K562 (cell line): ENCODE data around the gene TCF3. TPM values are rescaled to one million over a fixed set of nuclear protein-coding genes. Genes with fewer than 3 reads are reported as not detected.

Source experiments
- ATAC-seq: fragments of 200-7000 bp; cut with Tn5 transposase; 3 replicates; pipeline ENCODE4 v1.9.1; 2020; ENCODE audit warnings: moderate library complexity
- BruUV-seq: library from RNA; stranded (reverse); fragments of 400-500 nt; replicated peaks from 2 replicates; lab custom pipeline; 2021; lab: Mats Ljungman, UMichigan
- CTCF ChIA-PET: fragments of 300-600 bp; formaldehyde crosslinking; extraction: SDS; loops from one replicate; lab custom pipeline; 2021; ENCODE audit warnings: low intra/inter-chr PET ratio; lab: Yijun Ruan, JAX
- POLR2A ChIA-PET: fragments of 300-600, 350-650 bp; sonication (Branson Sonifier 250); formaldehyde crosslinking; extraction: SDS; loops from one replicate; lab custom pipeline; 2021; ENCODE audit warnings: antibody characterized with exemption, inconsistent platforms; lab: Yijun Ruan, JAX
- DNase-seq, 4 experiments: peaks; one replicate each; pipeline versions ENCODE4 v3.0.0 to v3.0.0-alpha.2; 2011 to 2018; ENCODE audit warnings: low spot score in 3 of 4, mixed read lengths in 3 of 4; ENCODE audit errors: extremely low read depth in 1 of 4
- FAIRE-seq: peaks from 2 replicates; lab custom pipeline; 2011; peaks lifted over from hg19 to GRCh38; lab: Jason Lieb, UNC
- H2AFZ ChIP-seq: 2 replicates; pipeline ENCODE4 v1.6.0; 2011; ENCODE audit warnings: low read depth, low read length, control low read depth, inconsistent platforms
- H3K27ac ChIP-seq: fragments of 200-600 bp; 3 replicates; pipeline ENCODE4 v1.8.0; 2011; ENCODE audit warnings: low read depth, mild to moderate bottlenecking, control low read depth, inconsistent platforms, low read length, moderate library complexity, mixed read lengths; ENCODE audit errors: extremely low read depth
- H3K27me3 ChIP-seq, 2 experiments: fragments of 300-600 bp in 1 of 2; 2 replicates in 1 of 2; 3 replicates in 1 of 2; pipeline versions ENCODE4 v1.6.0 to v1.8.0; 2011; ENCODE audit warnings: inconsistent platforms in 2 of 2, low read length in 2 of 2, mild to moderate bottlenecking in 1 of 2, mixed read lengths in 1 of 2, moderate library complexity in 1 of 2; ENCODE audit not compliant: control insufficient read depth in 2 of 2, insufficient read depth in 2 of 2
- H3K36me3 ChIP-seq: fragments of 300-600 bp; 3 replicates; pipeline ENCODE4 v1.8.0; 2011; ENCODE audit warnings: mild to moderate bottlenecking, low read length, inconsistent platforms; ENCODE audit not compliant: control insufficient read depth, insufficient read depth
- H3K4me1 ChIP-seq, 2 experiments: fragments of 200-600 bp in 1 of 2; replicated peaks in 1 of 2; 2 replicates in 1 of 2; 3 replicates in 1 of 2; pipeline versions ENCODE4 v1.5.1 to v1.8.0; 2011; ENCODE audit warnings: inconsistent platforms in 2 of 2, low read length in 2 of 2, mild to moderate bottlenecking in 1 of 2, mixed read lengths in 1 of 2, moderate library complexity in 1 of 2; ENCODE audit not compliant: control insufficient read depth in 2 of 2, insufficient read depth in 2 of 2
- H3K4me2 ChIP-seq: 2 replicates; pipeline ENCODE4 v1.6.1; 2011; ENCODE audit warnings: low read length, control low read depth, inconsistent platforms, mixed read lengths; ENCODE audit not compliant: insufficient read depth
- H3K4me3 ChIP-seq: fragments of 200-600 bp; sonication (generic), shearing (Covaris generic); 2 replicates; pipeline ENCODE4 v1.5.1; 2016; ENCODE audit warnings: control low read depth, inconsistent platforms
- H3K79me2 ChIP-seq: fragments of 200-600 bp; 3 replicates; pipeline ENCODE4 v1.8.0; 2011; ENCODE audit warnings: low read length, inconsistent platforms; ENCODE audit not compliant: control insufficient read depth, insufficient read depth
- H3K9ac ChIP-seq, 2 experiments: 2 replicates each; pipeline versions ENCODE4 v1.6.0 to v1.6.1; 2011; ENCODE audit warnings: low read depth in 2 of 2, low read length in 2 of 2, control low read depth in 1 of 2, inconsistent platforms in 1 of 2, mild to moderate bottlenecking in 1 of 2, mixed read lengths in 1 of 2; ENCODE audit not compliant: insufficient read depth in 1 of 2
- H3K9me1 ChIP-seq: one replicate; pipeline ENCODE4 v1.6.0; 2011; ENCODE audit warnings: inconsistent platforms, mild to moderate bottlenecking, low read length, moderate library complexity; ENCODE audit not compliant: control insufficient read depth, insufficient read depth
- H3K9me3 ChIP-seq: replicated peaks from 2 replicates; pipeline ENCODE4 v1.5.1; 2011; ENCODE audit warnings: low read depth, low read length, inconsistent platforms; ENCODE audit not compliant: control insufficient read depth, insufficient read depth
- H4K20me1 ChIP-seq: replicated peaks from 2 replicates; pipeline ENCODE4 v1.6.1; 2011; ENCODE audit warnings: low read length, inconsistent platforms, mixed read lengths; ENCODE audit not compliant: control insufficient read depth, insufficient read depth
- ATF2 ChIP-seq: sonication (generic); formaldehyde crosslinking; IDR thresholded peaks from 2 replicates; pipeline ENCODE4 v1.8.1; 2022; ENCODE audit warnings: missing genetic modification reagents
- CHAMP1 ChIP-seq: fragments of 450-650 bp; IDR thresholded peaks from 2 replicates; pipeline ENCODE4 v1.6.1; 2016; ENCODE audit warnings: mild to moderate bottlenecking
- CLOCK ChIP-seq: fragments of 250-450 bp; sonication (Bioruptor Pico); IDR thresholded peaks from 2 replicates; pipeline ENCODE4 v1.4.0; 2020; ENCODE audit warnings: mild to moderate bottlenecking, moderate library complexity, borderline replicate concordance
- FOXO4 ChIP-seq: fragments of 450-650 bp; formaldehyde crosslinking; IDR thresholded peaks from 2 replicates; pipeline ENCODE4 v1.4.0; 2020; ENCODE audit warnings: mild to moderate bottlenecking, moderate library complexity
- HMGXB4 ChIP-seq: sonication (generic); formaldehyde crosslinking; IDR thresholded peaks from 2 replicates; pipeline ENCODE4 v1.8.1; 2023; ENCODE audit warnings: mild to moderate bottlenecking, missing genetic modification reagents
- KDM5B ChIP-seq: fragments of 200-600 bp; sonication (generic); IDR thresholded peaks from 2 replicates; pipeline ENCODE4 v1.6.1; 2012; ENCODE audit warnings: low read depth, mild to moderate bottlenecking, moderate library complexity, low read length, control low read depth, inconsistent platforms; ENCODE audit not compliant: insufficient replicate concordance
- PTRF ChIP-seq: fragments of 450-650 bp; IDR thresholded peaks from 2 replicates; pipeline ENCODE4 v1.6.1; 2016; ENCODE audit warnings: mild to moderate bottlenecking, missing genetic modification characterization, missing compliant biosample characterization
- RHOXF2B ChIP-seq: fragments of 250-450 bp; sonication (Bioruptor Pico); conservative IDR thresholded peaks from 2 replicates; pipeline ENCODE4 v1.5.1; 2021
- ZBTB17 ChIP-seq: fragments of 450-650 bp; formaldehyde crosslinking; IDR thresholded peaks from 2 replicates; pipeline ENCODE4 v1.4.0; 2020; ENCODE audit warnings: mild to moderate bottlenecking
- ZNF507 ChIP-seq: conservative IDR thresholded peaks from 2 replicates; pipeline ENCODE4 v1.6.1; 2017; ENCODE audit warnings: missing genetic modification characterization, missing compliant biosample characterization
- WGBS: fragments of 100-300 bp; shearing (Covaris generic); methylation state at CpG from one replicate; pipeline ENCODE4 v1.1.6; 2016; ENCODE audit warnings: low coverage, mixed read lengths; ENCODE audit not compliant: insufficient coverage; ENCODE audit errors: missing lambda C conversion rate; 5-methylcytosine and 5-hydroxymethylcytosine counted together
- in situ Hi-C: fragments of 300-500 bp; cut with MboI; formaldehyde crosslinking; loops from 4 replicates; pipeline ENCODE4 v1.15.0; 2018; ENCODE audit warnings: inconsistent platforms, mixed read lengths
- intact Hi-C: fragments of 100-400 bp; cut with micrococcal nuclease; formaldehyde crosslinking; loops from 2 replicates; pipeline ENCODE4 v1.14.2; 2022
- polyA plus RNA-seq, 8 experiments: library from polyadenylated mRNA; depleted of rRNA in 4 of 8; stranded (reverse) in 5 of 8; unstranded in 3 of 8; fragments of >200 nt; fragmentation: Nextera tagmentation in 2 of 8; fragmentation: Illumina TruSeq in 1 of 8; extraction: Ambion mirVana in 2 of 8; extraction: Trizol in 1 of 8; gene quantifications; 2 replicates each; pipeline versions ENCODE4 v1.2.1 to v1.2.3, GENCODE V29; 2011 to 2014; ENCODE audit warnings: inconsistent platforms in 1 of 8, missing spikeins in 1 of 8
- total RNA-seq, 7 experiments: library from RNA; depleted of rRNA in 6 of 7; stranded (reverse); fragments of >200 nt in 6 of 7; fragmentation: Illumina TruSeq in 2 of 7; extraction: Trizol in 2 of 7; gene quantifications; 2 replicates each; pipeline versions ENCODE4 v1.2.1 to v1.2.3, GENCODE V29; 2011 to 2021; ENCODE audit warnings: low replicate concordance in 1 of 7

The TCF3 gene
- total and polyA plus RNA-seq, 9 of the 15 experiments (the other 6 are each of a cell fraction or from before 2014, with no cell fraction given), result 5.6 to 259 (median 84.0) TPM

- Histone ChIP-seq H3K4me2 (no peak overlapping the region), H2AFZ (no peak overlapping the region), H3K4me1 (peaks cover 12 to 59% of the 10 kb centered on the region in 2 experiments), H3K9ac (peak overlapping the region in 1 of 2 experiments; percentile 66; a peak in 1 of 4 replicates), H3K9me3 (no peaks in the 10 kb centered on the region), H3K27me3 (no peaks in the 10 kb centered on the region), H4K20me1 (no peaks in the 10 kb centered on the region), H3K27ac (no peak overlapping the region), H3K9me1 (no peaks in the 10 kb centered on the region), H3K36me3 (no peaks in the 10 kb centered on the region), H3K79me2 (peaks cover 2% of the 10 kb centered on the region; the same call in 1 of the 3 replicates), H3K4me3 (no peak overlapping the region)
- in situ Hi-C loops, result loop anchor here (5.0 kb wide), 1 partner anchor 110 kb away; no protein-coding TSS in a partner anchor
- intact Hi-C loops, result no loop called here
- no peak for FAIRE-seq
- ChIA-PET POLR2A (interaction anchor here (1.0 to 1.1 kb wide), 2 partner anchors 12 to 56 kb away, joined by 3 read pairs; no protein-coding TSS in a partner anchor), CTCF (no interaction called here)
- DNase-seq, result no peak
- no TSS peak for BruUV-seq
- ATAC-seq, result no peak
- 93% methylated on average over 8 of the region's 8 CpGs for WGBS
- TF ChIP-seq ATF2 (CRISPR knock-in tag) (no peak), PTRF (tag) (no peak), CLOCK (CRISPR knock-in tag) (no peak), ZNF507 (tag) (no peak), FOXO4 (CRISPR knock-in tag) (no peak), CHAMP1 (no peak), KDM5B (no peak), RHOXF2B (CRISPR knock-in tag) (no peak), ZBTB17 (CRISPR knock-in tag) (no peak), HMGXB4 (CRISPR knock-in tag) (no peak)
Observed at GRCh38 chr19:1656988-1657536, 4.6 kb upstream of the TCF3 start.
